AG10803 (cell line): ENCODE data around the gene ZNF697.

ENCODE experiments used
- DNase-seq: peaks from one replicate; pipeline ENCODE4 v3.0.0; 2010; ENCODE audit warnings: low read depth
- H3K4me3 ChIP-seq: 2 replicates; pipeline ENCODE4 v1.5.1; 2011; ENCODE audit warnings: mild to moderate bottlenecking, low read length, control low read depth
- TF ChIP-seq, protein P1 (sequence below): conservative IDR thresholded peaks from 2 replicates; pipeline ENCODE4 v1.5.1; 2011; ENCODE audit warnings: mild to moderate bottlenecking, low read length, control low read depth, inconsistent platforms

The ZNF697 gene

DNA sequence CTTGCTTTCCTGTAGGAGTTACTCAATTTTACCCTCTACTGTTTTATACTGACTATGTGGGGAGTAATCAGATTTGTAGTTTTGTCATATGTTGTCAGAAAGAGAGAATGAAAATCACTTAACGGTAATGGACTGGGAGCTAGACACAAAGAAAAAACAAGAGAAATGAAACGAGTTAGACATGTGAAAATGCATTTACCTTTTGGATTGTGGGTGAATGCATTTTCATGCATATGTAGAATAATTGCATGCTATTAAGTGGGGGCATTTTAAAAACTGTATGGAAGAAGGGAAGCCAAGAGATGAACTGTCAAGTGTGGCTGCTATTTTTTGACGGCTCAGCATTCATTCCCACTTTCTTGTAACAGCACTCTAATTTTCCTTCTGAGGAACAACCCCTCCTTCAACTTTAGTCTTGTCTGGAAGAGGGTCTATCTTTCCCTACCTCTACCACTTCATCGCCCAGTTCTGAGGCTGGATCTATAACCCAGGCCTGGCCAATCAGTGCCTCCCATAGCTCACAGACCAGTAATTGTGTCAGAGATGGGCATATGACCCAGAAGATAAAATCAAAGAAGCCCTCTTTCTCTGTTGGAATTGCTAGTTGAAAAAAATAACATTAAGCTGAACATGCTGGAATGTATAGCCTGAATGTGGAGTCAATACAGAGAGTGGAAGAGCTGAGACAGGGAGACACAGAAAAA, 5.2 kb upstream of the ZNF697 start:
- no peak for DNase-seq
- no peak overlapping the region for H3K4me3 ChIP-seq
- TF ChIP-seq, protein P1, sequence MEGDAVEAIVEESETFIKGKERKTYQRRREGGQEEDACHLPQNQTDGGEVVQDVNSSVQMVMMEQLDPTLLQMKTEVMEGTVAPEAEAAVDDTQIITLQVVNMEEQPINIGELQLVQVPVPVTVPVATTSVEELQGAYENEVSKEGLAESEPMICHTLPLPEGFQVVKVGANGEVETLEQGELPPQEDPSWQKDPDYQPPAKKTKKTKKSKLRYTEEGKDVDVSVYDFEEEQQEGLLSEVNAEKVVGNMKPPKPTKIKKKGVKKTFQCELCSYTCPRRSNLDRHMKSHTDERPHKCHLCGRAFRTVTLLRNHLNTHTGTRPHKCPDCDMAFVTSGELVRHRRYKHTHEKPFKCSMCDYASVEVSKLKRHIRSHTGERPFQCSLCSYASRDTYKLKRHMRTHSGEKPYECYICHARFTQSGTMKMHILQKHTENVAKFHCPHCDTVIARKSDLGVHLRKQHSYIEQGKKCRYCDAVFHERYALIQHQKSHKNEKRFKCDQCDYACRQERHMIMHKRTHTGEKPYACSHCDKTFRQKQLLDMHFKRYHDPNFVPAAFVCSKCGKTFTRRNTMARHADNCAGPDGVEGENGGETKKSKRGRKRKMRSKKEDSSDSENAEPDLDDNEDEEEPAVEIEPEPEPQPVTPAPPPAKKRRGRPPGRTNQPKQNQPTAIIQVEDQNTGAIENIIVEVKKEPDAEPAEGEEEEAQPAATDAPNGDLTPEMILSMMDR, result no peak

DNA sequence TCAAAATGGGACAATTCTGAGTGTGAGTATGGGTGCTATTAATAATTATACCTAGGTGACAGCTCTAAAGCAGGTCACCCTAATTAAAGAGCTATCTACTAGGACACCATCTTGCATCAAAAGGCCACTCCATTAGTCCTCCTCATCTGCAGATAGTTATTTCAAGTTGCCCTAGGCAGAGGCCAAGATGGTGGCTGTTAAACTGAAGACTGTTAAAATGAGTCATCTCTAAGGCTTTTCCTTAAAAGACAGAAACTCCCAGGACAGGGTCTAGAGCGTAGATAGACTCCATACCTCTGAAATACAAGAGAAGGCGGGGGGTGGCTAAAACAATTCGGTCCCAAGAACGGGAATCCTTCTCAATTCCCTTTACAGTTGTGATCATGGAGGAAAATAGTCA, 4.5 kb upstream of the ZNF697 start:
- TF ChIP-seq, protein P1, result no peak
- H3K4me3 ChIP-seq, result no peak overlapping the region
- DNase-seq, result no peak

DNA sequence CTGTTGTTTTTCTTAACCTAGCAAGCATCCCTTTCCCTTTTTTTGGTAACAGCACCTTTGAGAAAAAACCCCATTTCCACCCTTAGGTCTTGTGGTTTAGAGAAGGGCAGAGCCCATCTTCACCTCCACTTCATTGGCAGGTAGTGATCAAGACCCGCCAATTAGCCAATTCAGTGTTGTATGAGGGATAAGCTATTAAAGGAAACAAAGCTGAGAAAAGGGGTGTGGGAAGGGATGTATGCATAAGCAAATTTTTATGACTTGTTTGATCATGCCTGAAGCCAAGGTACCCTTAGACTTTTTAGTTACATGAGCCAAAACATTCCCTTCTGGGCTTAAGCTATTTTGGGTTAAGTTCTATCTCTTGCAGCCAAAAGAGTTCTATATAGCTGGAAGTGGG, 3.6 kb upstream of the ZNF697 start:
- H3K4me3 ChIP-seq, result no peak overlapping the region
- TF ChIP-seq, protein P1, result no peak
- DNase-seq, result no peak

DNA sequence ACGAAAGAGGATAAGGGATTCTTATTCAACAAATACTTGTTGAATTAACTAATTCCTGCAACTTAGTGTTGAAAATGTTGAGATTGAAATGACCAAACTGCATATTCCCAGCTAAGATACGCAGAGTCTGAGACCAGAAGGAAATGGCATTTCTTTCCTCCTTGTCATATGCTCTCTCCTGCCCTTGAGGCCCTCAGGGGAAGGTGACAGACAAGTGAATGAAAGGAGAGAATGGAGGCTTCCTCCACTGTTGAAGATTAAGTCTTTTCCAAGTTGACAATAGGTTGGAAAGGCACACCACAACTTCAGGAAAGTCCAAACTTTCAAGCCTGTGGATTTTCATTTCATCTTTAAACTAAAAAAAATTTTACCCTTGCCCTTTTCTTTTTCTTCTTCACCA, 3.1 kb upstream of the ZNF697 start:
- no peak for DNase-seq
- TF ChIP-seq, protein P1, result no peak
- H3K4me3 ChIP-seq, result no peak overlapping the region

DNA sequence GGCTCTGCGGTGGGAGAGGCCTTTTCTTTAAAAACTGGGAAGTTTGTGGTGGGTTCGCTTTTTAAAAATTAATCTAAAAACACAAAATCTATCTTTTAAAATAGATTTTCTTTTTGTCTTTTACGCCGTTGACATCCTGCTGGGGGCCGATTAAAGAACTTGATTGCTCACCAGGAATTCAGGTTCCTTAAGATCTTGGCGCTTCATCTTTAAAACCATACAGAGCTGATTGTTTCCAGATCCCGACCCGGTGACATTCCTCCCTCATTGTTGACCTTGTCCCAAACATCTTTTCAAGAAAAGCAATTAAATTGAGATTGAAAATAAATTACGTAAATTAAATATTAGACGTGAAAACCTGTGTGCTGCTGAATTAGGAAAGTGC, 546 bp upstream of the ZNF697 start:
- H3K4me3 ChIP-seq, result peak overlapping the region; percentile 63
- peak; percentile 36 for DNase-seq
- TF ChIP-seq, protein P1, result no peak

DNA sequence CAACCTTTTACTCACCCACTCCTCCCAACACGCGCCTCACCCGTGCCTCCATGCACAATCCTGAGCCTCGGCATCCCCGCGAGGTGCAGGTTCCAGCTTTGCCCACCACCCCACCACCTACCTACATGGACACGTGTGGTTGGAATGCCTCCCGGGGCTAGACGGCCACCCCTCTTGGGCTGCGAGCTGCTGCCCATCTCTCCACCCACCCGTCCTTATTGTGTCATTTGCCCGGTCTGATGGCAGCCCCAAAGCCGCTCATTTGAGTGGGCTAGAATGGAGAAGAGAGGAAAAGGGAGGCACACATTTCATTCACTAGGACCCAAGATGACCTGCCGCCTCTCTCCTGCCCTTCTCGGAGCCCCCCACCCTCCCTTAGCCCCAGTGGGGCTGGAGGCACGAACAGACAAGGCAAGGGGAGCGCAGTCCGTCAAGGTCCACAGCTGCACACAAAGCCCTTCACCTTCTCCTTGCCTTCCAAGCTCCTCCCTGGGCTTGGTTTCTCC, 785 bp downstream of the ZNF697 start:
- DNase-seq, result no peak
- TF ChIP-seq, protein P1, result no peak

DNA sequence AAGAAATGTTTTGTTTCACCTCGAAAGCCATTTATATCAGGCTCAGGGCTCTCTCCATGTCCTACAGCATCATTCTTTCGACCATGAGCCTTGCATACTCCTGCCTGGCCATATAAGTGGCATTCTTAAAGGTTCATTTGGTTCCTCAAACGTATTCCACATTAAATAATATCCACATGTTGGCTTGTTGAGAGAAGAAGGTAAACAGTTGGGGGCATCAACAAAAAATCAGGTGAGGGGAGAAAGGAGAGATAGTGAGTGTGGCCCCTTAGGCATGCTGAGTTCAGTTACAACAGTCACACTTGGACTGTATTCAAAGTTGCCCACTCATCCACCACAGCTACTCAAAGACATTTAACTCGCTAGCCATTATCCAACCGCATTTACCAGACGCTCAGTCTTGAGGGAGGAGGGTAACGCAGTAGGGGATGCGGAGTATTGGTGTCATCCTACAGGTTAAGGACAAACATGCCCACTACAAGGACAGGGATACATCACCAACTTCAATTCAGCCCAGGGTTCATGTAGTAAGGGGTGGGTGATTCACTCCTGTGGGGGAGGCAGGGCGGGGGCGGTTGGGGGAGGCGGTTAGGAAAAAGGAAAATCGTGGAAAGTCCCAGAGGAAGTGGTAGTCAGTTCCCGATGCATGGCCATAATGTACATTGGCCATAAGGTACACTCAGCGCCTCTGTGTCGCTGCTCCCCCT, 1.4 kb downstream of the ZNF697 start:
- peak overlapping the region; percentile 89 for H3K4me3 ChIP-seq
- TF ChIP-seq, protein P1, result no peak
- peak; percentile 51 for DNase-seq

More for the DNA sequence above, 785 bp downstream of the ZNF697 start:
- peak overlapping the region; percentile 89 for H3K4me3 ChIP-seq
